GM12872 (cell line): ENCODE results near the gene GBP6.

ENCODE experiments used
- TF ChIP-seq, protein P1 (sequence below): IDR thresholded peaks from 3 replicates; pipeline ENCODE4 v1.5.1; 2011; ENCODE audit warnings: low read depth, mild to moderate bottlenecking, low read length, moderate library complexity; ENCODE audit not compliant: insufficient read depth

The GBP6 gene

DNA sequence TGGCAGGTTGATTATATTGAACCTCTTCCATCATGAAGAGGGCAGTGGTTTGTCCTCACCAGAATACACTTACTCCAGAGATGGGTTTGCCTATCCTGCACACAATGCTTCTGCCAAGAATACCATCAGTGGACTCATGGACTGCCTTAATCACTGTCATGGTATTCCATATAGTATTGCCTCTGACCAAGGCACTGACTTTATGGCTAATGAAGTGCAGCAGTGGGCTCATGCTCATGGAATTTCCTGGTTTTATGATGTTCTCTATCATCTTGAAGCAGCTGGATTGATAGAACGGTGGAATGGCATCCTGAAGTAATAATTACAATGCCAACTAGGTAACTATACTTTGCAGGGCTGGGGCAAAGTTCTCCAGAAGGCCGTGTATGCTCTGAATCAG lies 16.6 kb upstream of the GBP6 start:
- TF ChIP-seq, protein P1, sequence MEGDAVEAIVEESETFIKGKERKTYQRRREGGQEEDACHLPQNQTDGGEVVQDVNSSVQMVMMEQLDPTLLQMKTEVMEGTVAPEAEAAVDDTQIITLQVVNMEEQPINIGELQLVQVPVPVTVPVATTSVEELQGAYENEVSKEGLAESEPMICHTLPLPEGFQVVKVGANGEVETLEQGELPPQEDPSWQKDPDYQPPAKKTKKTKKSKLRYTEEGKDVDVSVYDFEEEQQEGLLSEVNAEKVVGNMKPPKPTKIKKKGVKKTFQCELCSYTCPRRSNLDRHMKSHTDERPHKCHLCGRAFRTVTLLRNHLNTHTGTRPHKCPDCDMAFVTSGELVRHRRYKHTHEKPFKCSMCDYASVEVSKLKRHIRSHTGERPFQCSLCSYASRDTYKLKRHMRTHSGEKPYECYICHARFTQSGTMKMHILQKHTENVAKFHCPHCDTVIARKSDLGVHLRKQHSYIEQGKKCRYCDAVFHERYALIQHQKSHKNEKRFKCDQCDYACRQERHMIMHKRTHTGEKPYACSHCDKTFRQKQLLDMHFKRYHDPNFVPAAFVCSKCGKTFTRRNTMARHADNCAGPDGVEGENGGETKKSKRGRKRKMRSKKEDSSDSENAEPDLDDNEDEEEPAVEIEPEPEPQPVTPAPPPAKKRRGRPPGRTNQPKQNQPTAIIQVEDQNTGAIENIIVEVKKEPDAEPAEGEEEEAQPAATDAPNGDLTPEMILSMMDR: no peak

DNA sequence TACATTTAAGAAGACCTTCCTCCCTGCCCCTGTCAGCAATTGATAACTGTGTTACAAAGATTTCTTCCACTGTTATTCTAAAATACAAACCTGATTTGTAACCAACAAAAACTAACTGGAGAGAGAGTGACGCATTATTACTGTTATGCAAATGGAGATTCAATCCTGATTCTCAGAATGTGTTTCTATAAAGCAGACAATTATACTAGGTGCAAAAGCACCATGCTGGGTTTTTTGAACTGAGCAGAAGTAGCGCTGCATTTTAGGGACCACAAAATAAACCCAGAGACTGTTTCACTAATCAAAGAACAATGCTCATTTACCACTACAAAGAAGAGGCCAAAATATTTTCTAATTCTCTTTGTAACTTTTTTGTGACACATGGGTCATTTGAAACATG lies 13.6 kb upstream of the GBP6 start:
- TF ChIP-seq, protein P1: no peak

DNA sequence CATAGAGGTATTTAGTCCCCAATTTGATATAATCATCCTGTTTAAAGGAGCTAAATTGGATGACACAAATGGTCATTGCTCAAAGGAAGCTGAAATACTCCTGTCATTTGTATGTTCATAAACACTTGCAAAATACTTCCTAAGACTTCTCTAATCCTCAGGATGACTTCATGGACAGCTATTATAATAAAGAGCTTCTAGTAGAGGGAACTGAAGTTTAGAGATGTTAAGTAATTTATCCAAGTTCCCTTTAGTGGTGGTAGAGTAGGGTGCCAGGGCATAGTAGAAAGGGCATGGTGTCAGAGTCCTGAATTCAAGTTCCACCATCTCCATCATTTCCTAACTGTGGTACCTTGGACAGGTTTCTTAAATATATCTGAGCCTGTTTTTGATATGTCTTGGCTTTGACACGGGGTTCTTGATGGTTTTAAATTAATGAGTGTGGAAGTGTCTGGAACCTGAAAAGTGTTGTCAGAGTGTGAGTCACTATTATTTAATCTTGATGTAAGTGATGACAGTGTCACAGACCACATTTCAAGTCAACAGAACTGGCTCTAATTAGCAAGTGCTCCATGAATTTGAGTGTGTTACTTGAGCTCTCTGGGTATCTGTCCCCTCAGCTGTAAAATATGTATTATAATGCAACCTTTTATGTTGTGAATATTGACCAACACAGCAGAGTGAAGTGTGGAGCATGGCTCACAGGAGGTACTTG lies 12.1 kb upstream of the GBP6 start:
- TF ChIP-seq, protein P1: no peak

DNA sequence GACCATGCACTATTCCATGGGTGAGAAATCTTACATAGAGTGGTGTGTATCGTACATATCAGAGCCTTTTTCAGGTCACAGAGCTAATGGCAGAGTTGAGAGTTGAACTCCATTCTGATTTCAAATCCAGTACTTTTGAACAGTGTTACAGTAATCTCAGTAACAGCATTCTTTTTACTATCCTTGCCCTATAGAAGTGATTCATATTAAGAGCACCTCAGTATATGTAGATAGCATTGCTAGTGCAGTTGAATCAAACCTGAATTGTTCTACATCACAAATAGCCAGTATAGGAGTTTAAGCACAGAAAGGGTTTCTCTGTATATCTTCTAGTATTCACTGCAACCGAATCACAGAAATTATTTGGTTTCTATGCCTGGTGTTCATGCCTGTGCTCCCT lies 11.4 kb upstream of the GBP6 start:
- TF ChIP-seq, protein P1: no peak

DNA sequence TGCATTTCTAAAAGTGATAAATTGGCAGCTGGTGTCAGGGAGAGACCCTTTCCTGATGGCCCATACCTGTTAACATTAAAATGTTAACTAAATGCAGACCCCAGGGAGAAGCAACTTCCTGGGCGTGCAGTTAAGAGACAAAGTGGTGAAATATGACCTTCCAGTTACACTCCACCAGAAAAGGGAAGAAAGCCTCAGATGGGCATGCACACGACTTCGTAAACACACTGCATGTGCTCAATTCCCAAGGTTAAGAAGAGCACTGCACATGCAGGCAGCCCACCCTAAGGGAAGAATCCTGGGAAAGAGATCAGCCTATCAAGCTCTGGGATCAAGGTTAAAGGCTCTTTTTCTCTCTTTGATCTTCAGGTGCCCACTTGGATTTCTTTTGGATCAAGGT lies 9.7 kb upstream of the GBP6 start:
- TF ChIP-seq, protein P1: no peak

DNA sequence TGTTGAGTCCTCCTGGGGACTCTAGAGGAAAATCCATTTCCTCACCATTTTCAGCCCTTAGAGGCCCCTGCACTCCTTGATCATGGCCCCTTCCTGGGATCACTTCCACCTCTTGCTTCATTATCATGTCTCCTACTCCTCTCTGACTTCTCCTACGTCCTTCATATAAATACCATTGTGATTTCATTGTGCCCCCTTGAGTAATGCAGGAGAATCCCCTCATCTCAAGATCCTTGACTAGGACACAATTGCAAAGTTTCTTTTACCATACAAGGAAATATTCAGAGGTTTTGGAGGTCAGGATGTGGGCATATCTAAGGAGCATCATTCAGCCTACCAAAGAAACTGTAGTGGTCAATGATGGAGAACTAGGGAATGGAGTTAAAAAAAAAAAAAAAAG lies 8.8 kb upstream of the GBP6 start:
- TF ChIP-seq, protein P1: no peak

DNA sequence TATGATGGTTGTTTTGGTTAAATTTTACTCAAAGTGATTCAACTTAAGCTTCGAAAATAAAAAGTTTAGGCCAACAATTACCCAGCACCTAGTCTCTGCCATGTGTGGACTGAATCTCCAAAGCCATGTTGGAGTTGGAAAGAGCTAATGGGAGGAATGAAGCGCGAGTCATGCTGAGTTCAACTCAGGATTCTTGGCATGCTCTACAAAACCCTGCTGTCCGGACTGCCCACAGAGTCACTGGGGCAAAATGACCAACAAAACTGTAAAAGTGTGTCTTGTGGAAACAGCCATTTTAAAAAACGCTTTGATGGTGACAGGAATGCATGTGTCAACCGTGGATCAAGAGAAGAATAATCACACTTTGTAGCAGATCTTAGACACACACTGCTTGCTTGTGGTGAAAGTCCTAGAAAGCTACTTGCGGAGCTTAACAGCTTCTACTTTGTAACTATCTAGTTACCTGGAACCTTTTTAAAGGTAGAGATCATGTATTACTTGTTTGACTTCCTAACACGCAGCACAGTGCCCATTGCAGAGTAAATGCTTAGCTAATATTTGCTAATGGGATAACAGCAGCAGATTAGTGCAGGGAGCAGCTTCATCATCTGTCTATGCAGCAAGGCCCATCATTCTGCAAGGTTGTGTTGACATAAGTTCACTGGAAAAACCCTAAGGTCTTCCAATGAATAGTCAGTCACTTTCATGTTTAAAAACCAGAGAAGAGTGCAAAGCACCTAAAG lies 7.0 kb upstream of the GBP6 start:
- TF ChIP-seq, protein P1: no peak
